Measurements from ENCODE around the gene LRRC14B. TPM values are rescaled to one million over a fixed set of nuclear protein-coding genes. Genes with fewer than 3 reads are reported as not detected.

Gene LRRC14B
- total RNA-seq, result 0.22 to 0.27 TPM in 2 of 3 replicates, not detected in the other

DNA sequence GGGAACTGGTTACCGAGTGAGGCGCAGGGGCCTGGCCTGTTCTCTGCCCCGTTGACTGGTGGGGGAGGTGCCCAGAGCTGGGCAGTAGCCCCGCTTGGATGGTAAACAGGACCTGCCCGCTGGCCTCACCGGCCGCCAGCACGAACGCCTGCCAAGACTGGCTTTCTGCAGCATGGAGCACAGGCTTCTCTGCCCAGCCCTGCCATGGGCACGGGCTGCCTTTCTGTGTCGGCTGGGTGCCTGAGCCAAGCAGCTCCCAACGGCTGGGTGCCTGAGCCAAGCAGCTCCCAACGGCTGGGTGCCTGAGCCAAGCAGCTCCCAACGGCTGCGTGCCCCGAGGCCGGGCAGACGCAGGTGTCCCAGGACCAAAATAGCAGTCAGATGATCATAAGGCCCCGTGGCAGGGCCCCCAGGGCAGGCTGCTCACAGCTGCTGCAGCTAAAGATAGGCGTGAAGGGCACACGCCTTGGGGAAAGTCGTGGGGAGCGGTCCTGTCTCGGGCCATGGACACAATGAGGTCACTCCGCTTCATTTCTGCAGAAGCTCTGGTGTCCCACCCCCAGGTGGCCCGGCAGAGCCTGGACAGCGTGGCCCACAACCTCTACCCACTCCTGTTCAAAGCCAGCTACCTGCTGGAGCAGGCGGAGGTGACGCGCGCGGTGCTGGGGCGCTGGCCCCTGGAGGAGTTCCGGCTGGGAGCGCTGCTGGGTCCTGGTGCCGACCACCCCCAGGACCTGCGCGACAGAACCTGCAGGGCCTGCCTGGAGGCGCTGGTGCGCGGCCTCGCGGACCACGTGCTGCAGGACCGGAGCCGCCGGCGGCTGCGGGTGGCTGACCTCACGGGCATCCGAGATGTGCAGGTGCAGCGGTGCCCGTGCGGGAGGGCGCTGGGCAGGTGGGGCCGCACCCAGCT, at the start of gene LRRC14B:
TSS of gene LRRC14B (plus strand) at position 460 of the 913 bp plus-strand sequence. CDS start at position 504, 44 bp downstream.
- TF ChIP-seq, protein P1, sequence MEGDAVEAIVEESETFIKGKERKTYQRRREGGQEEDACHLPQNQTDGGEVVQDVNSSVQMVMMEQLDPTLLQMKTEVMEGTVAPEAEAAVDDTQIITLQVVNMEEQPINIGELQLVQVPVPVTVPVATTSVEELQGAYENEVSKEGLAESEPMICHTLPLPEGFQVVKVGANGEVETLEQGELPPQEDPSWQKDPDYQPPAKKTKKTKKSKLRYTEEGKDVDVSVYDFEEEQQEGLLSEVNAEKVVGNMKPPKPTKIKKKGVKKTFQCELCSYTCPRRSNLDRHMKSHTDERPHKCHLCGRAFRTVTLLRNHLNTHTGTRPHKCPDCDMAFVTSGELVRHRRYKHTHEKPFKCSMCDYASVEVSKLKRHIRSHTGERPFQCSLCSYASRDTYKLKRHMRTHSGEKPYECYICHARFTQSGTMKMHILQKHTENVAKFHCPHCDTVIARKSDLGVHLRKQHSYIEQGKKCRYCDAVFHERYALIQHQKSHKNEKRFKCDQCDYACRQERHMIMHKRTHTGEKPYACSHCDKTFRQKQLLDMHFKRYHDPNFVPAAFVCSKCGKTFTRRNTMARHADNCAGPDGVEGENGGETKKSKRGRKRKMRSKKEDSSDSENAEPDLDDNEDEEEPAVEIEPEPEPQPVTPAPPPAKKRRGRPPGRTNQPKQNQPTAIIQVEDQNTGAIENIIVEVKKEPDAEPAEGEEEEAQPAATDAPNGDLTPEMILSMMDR (IDR thresholded peaks at IDR 0.05; ENCODE audit: unreplicated experiment), result no peak
- no peak within 1 kb of the TSS for H3K4me3 Mint-ChIP-seq
- no peak for DNase-seq (ENCODE audit: low spot score in 2 of 2, unreplicated experiment in 2 of 2)
- no peaks in the 10 kb centered on the region for H3K9me3 Mint-ChIP-seq
- peaks cover 8% of the 10 kb centered on the region for H3K4me1 Mint-ChIP-seq
- no peak within 1 kb of the TSS for H3K27ac Mint-ChIP-seq
- H3K36me3 Mint-ChIP-seq, result no peaks in the 10 kb centered on the region
- H3K27me3 Mint-ChIP-seq (ENCODE audit: low read depth), result no peaks in the 10 kb centered on the region

DNA sequence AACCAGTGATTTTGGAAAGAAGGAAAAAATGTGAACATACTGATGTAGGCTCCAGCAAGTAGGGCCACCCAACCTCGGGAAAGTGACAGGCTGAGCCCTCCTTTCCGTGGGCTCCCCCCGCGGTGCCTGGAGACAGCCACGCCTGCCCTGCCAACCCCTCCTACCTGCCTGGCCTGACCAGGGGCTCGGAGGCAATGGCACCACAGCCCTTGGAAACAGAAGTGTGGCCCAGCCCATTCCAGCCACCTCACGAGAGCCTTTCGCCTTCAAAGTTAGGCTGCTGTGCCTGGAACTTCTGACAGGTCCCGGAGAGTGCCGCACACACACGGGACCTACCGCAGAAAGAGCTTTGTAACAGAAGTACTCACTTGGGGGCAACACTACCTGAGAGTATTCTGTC, 49.5 kb upstream of the LRRC14B start:
- Mint-ChIP-seq H3K4me1 (no peaks in the 10 kb centered on the region), H3K36me3 (peaks cover 28% of the 10 kb centered on the region), H3K27me3 (ENCODE audit: low read depth) (no peaks in the 10 kb centered on the region), H3K4me3 (no peak overlapping the region), H3K9me3 (peaks cover 2% of the 10 kb centered on the region), H3K27ac (no peak overlapping the region)
- TF ChIP-seq, protein P1 (IDR thresholded peaks at IDR 0.05; ENCODE audit: unreplicated experiment), result no peak
- no peak for DNase-seq (ENCODE audit: low spot score in 2 of 2, unreplicated experiment in 2 of 2)

GRCh38 chr5:142246-142810, 49.0 kb upstream of the LRRC14B start:
- H3K4me1 Mint-ChIP-seq, result no peaks in the 10 kb centered on the region
- no peak for DNase-seq (ENCODE audit: low spot score in 2 of 2, unreplicated experiment in 2 of 2)
- peaks cover 34% of the 10 kb centered on the region for H3K36me3 Mint-ChIP-seq

DNA sequence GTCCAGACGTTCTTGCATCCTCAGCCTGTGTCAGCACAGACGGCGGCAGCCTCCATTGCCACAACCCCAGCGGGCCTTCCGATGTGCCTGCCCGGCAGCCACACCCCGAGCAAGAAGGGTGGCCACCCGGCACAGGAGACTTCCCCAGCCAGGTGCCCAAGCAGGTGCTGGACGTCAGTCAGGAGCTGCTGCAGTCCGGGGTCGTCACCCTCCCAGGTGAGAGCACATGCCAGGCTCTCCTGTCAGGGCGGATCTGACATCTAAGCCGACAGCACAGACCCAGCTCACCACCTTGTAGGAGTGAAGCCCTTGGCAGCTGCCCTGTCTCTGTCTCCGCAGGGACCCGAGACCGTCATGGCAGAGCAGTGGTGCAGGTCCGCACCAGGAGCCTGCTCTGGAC, 48.3 kb upstream of the LRRC14B start:
- DNase-seq (ENCODE audit: low spot score in 2 of 2, unreplicated experiment in 2 of 2), result no peak
- Mint-ChIP-seq H3K36me3 (peaks cover 41% of the 10 kb centered on the region), H3K27me3 (ENCODE audit: low read depth) (no peaks in the 10 kb centered on the region), H3K4me3 (no peak overlapping the region), H3K4me1 (no peaks in the 10 kb centered on the region), H3K9me3 (peaks cover 14% of the 10 kb centered on the region), H3K27ac (no peak overlapping the region)
- TF ChIP-seq, protein P1 (IDR thresholded peaks at IDR 0.05; ENCODE audit: unreplicated experiment), result no peak

More at GRCh38 chr5:142246-142810, 49.0 kb upstream of the LRRC14B start:
- Mint-ChIP-seq H3K4me3 (no peak overlapping the region), H3K27me3 (ENCODE audit: low read depth) (no peaks in the 10 kb centered on the region), H3K27ac (peak overlapping the region; percentile 4), H3K9me3 (peaks cover 7% of the 10 kb centered on the region)
- TF ChIP-seq, protein P1 (IDR thresholded peaks at IDR 0.05; ENCODE audit: unreplicated experiment), result no peak

DNA sequence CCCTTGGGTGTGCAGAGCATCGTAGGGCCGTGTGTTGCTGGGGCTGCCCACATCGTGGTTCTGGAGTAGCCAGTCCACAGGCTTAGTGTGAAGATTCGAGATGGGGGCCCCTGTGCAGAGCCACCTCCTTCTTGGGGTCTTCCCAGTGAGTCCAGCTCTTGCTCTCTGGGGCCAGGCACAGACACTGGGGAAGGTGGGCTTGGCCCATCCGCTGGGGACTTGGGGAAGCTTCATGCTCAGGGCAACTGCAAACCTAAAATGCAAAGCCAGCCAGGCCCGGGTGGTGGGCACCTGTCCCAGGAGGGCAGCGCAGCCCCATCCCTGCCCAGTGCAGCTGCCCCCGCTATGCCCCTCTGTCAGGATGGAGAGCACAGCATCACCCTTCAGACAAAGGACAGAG, 46.4 kb upstream of the LRRC14B start:
- Mint-ChIP-seq H3K4me1 (no peaks in the 10 kb centered on the region), H3K27me3 (ENCODE audit: low read depth) (no peaks in the 10 kb centered on the region), H3K4me3 (no peak overlapping the region), H3K9me3 (peaks cover 29% of the 10 kb centered on the region), H3K27ac (no peak overlapping the region), H3K36me3 (peaks cover 57% of the 10 kb centered on the region)
- DNase-seq (ENCODE audit: low spot score in 2 of 2, unreplicated experiment in 2 of 2), result no peak
- TF ChIP-seq, protein P1 (IDR thresholded peaks at IDR 0.05; ENCODE audit: unreplicated experiment), result no peak

All from mesothelial cell of epicardium (in vitro differentiated cells).